ENCODE data around the gene SPSB2.

SPSB2 gene

DNA sequence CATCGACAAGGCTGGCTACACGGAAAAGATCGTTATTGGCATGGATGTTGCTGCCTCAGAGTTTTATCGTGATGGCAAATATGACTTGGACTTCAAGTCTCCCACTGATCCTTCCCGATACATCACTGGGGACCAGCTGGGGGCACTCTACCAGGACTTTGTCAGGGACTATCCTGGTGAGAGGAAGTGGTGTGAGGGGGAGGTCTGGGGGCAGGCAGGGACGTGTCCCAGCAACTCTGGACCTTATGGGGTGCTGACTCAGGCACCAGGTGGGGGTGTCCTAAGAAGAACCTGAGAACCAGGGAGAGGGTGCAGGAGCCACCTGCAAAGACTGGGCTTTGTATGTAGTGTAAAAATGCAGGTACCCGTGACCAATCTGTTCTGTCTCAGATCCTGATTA is 46.5 kb upstream of the SPSB2 start:
- no peak for TF ChIP-seq ZBTB7A (IDR thresholded peaks at IDR 0.05; ENCODE audit: low read depth)

DNA sequence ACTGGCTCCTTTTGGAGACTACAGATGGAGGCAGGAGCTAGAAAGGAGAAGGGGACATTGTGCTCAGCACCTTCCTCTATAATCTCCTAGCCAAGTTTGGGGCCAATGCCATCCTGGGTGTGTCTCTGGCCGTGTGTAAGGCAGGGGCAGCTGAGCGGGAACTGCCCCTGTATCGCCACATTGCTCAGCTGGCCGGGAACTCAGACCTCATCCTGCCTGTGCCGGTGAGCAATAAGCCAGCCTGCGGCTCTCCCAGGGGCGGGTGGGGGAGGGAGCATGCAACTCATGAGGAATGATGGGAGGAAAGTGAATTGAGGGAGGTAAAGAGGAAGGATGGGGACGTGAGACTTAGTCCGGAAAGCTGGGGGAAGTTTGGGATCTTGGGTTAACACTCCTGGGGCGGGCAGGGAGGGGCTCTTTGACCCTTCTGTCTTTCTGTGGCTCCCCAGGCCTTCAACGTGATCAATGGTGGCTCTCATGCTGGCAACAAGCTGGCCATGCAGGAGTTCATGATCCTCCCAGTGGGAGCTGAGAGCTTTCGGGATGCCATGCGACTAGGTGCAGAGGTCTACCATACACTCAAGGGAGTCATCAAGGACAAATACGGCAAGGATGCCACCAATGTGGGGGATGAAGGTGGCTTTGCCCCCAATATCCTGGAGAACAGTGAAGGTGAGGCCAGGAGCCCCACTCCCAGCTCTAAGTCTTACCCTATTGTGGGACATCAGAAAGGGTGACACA is 44.6 kb upstream of the SPSB2 start:
- TF ChIP-seq, protein P1, sequence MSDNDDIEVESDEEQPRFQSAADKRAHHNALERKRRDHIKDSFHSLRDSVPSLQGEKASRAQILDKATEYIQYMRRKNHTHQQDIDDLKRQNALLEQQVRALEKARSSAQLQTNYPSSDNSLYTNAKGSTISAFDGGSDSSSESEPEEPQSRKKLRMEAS (IDR thresholded peaks at IDR 0.05), result no peak
- no peak for TF ChIP-seq NFIC (IDR thresholded peaks at IDR 0.05)
- TF ChIP-seq TAF1 (IDR thresholded peaks at IDR 0.05; ENCODE audit: low read depth), result no peak
- no peak for TF ChIP-seq FOXM1 (IDR thresholded peaks at IDR 0.05; ENCODE audit: borderline replicate concordance, low read depth)
- TF ChIP-seq TCF12 (IDR thresholded peaks at IDR 0.05; ENCODE audit: low read depth), result no peak
- TF ChIP-seq, protein P2, sequence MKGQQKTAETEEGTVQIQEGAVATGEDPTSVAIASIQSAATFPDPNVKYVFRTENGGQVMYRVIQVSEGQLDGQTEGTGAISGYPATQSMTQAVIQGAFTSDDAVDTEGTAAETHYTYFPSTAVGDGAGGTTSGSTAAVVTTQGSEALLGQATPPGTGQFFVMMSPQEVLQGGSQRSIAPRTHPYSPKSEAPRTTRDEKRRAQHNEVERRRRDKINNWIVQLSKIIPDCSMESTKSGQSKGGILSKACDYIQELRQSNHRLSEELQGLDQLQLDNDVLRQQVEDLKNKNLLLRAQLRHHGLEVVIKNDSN (IDR thresholded peaks at IDR 0.05), result no peak
- TF ChIP-seq EP300 (IDR thresholded peaks at IDR 0.05; ENCODE audit: borderline replicate concordance), result no peak
- TF ChIP-seq, protein P3, sequence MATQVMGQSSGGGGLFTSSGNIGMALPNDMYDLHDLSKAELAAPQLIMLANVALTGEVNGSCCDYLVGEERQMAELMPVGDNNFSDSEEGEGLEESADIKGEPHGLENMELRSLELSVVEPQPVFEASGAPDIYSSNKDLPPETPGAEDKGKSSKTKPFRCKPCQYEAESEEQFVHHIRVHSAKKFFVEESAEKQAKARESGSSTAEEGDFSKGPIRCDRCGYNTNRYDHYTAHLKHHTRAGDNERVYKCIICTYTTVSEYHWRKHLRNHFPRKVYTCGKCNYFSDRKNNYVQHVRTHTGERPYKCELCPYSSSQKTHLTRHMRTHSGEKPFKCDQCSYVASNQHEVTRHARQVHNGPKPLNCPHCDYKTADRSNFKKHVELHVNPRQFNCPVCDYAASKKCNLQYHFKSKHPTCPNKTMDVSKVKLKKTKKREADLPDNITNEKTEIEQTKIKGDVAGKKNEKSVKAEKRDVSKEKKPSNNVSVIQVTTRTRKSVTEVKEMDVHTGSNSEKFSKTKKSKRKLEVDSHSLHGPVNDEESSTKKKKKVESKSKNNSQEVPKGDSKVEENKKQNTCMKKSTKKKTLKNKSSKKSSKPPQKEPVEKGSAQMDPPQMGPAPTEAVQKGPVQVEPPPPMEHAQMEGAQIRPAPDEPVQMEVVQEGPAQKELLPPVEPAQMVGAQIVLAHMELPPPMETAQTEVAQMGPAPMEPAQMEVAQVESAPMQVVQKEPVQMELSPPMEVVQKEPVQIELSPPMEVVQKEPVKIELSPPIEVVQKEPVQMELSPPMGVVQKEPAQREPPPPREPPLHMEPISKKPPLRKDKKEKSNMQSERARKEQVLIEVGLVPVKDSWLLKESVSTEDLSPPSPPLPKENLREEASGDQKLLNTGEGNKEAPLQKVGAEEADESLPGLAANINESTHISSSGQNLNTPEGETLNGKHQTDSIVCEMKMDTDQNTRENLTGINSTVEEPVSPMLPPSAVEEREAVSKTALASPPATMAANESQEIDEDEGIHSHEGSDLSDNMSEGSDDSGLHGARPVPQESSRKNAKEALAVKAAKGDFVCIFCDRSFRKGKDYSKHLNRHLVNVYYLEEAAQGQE (IDR thresholded peaks at IDR 0.05; ENCODE audit: low read depth), result no peak
- no peak for TF ChIP-seq CREB1 (IDR thresholded peaks at IDR 0.05; ENCODE audit: low read depth)
- no peak for TF ChIP-seq TEAD4 (IDR thresholded peaks at IDR 0.05)
- no peak for TF ChIP-seq YY1 (IDR thresholded peaks at IDR 0.05; ENCODE audit: low read depth)
- no peak for TF ChIP-seq RAD21 (IDR thresholded peaks at IDR 0.05; ENCODE audit: low read depth)
- TF ChIP-seq ZBTB7A (IDR thresholded peaks at IDR 0.05; ENCODE audit: low read depth), result no peak
- no peak for TF ChIP-seq CEBPB (IDR thresholded peaks at IDR 0.05)

DNA sequence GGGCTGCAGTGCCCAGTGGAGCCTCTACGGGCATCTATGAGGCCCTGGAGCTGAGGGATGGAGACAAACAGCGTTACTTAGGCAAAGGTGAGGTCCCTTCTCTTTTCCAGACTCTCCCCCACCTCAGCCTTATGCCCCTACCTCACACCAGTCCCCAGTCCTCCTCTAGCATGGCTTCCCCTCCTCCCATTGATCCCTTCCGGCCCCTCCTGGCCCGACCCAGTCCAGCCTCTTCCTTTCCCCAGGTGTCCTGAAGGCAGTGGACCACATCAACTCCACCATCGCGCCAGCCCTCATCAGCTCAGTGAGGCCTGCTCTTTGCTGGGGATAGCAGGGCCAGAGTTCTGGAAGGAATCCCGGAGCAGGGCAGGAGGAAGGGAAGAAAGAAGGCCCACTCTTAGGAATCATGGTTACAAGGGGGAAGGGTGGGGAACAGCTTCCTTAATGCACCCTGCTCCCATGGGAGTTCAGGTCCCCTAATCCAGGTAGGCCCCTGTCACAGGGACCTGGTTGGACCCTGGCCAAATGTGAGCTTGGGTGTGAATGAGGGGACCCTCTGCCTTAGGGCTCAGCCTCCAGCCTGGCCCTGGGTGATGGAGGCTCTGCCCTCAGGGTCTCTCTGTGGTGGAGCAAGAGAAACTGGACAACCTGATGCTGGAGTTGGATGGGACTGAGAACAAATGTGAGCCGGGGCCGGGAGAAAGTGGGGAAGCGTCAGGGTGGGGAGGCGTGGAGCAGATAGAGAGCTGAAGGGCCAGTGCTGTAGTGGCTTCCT is 43.5 kb upstream of the SPSB2 start:
- TF ChIP-seq TCF12 (IDR thresholded peaks at IDR 0.05; ENCODE audit: low read depth) (no peak), ZBTB7A (IDR thresholded peaks at IDR 0.05; ENCODE audit: low read depth) (no peak), YY1 (IDR thresholded peaks at IDR 0.05; ENCODE audit: low read depth) (no peak), RAD21 (IDR thresholded peaks at IDR 0.05; ENCODE audit: low read depth) (no peak), CREB1 (IDR thresholded peaks at IDR 0.05; ENCODE audit: low read depth) (no peak), TEAD4 (IDR thresholded peaks at IDR 0.05) (no peak), TAF1 (IDR thresholded peaks at IDR 0.05; ENCODE audit: low read depth) (no peak), CEBPB (IDR thresholded peaks at IDR 0.05) (no peak), EP300 (IDR thresholded peaks at IDR 0.05; ENCODE audit: borderline replicate concordance) (no peak), EGR1 (IDR thresholded peaks at IDR 0.05) (no peak), NFIC (IDR thresholded peaks at IDR 0.05) (no peak), FOXM1 (IDR thresholded peaks at IDR 0.05; ENCODE audit: borderline replicate concordance, low read depth) (no peak)
- TF ChIP-seq, protein P1 (IDR thresholded peaks at IDR 0.05), result no peak
- TF ChIP-seq, protein P2 (IDR thresholded peaks at IDR 0.05), result no peak
- TF ChIP-seq, protein P3 (IDR thresholded peaks at IDR 0.05; ENCODE audit: low read depth), result no peak

DNA sequence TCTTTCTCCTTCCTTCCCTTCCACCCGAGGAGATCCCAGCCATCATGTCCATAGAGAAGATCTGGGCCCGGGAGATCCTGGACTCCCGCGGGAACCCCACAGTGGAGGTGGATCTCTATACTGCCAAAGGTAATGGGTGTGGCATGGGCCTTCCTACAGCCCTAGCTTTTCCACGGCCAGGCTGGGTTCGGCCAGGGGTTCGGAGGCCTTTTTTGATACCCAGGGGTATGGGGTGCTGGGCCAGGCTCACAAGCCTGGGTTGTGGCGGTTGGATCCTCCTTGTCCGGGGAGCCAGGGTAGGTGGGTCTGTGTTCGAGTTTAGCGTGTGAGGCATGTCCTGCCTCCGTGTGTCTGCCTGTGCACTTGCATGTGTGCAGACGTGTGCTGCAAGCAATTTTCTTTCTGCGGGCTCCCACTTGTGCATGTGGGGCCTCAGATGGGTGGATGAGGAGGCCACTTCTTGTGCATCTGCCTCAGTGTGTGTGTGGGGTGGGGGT is 42.7 kb upstream of the SPSB2 start:
- no peak for TF ChIP-seq RAD21 (IDR thresholded peaks at IDR 0.05; ENCODE audit: low read depth)
- no peak for TF ChIP-seq TCF12 (IDR thresholded peaks at IDR 0.05; ENCODE audit: low read depth)
- TF ChIP-seq, protein P3 (IDR thresholded peaks at IDR 0.05; ENCODE audit: low read depth), result no peak
- TF ChIP-seq ZBTB7A (IDR thresholded peaks at IDR 0.05; ENCODE audit: low read depth), result no peak
- no peak for TF ChIP-seq FOXM1 (IDR thresholded peaks at IDR 0.05; ENCODE audit: borderline replicate concordance, low read depth)
- no peak for TF ChIP-seq YY1 (IDR thresholded peaks at IDR 0.05; ENCODE audit: low read depth)
- TF ChIP-seq CEBPB (IDR thresholded peaks at IDR 0.05), result no peak
- TF ChIP-seq TAF1 (IDR thresholded peaks at IDR 0.05; ENCODE audit: low read depth), result no peak
- TF ChIP-seq, protein P1 (IDR thresholded peaks at IDR 0.05), result no peak
- TF ChIP-seq EP300 (IDR thresholded peaks at IDR 0.05; ENCODE audit: borderline replicate concordance), result no peak
- TF ChIP-seq, protein P2 (IDR thresholded peaks at IDR 0.05), result no peak
- TF ChIP-seq CREB1 (IDR thresholded peaks at IDR 0.05; ENCODE audit: low read depth), result no peak
- TF ChIP-seq TEAD4 (IDR thresholded peaks at IDR 0.05), result no peak
- no peak for TF ChIP-seq EGR1 (IDR thresholded peaks at IDR 0.05)
- TF ChIP-seq NFIC (IDR thresholded peaks at IDR 0.05), result no peak
